ENCODE measurements around the gene SFI1.

DNA sequence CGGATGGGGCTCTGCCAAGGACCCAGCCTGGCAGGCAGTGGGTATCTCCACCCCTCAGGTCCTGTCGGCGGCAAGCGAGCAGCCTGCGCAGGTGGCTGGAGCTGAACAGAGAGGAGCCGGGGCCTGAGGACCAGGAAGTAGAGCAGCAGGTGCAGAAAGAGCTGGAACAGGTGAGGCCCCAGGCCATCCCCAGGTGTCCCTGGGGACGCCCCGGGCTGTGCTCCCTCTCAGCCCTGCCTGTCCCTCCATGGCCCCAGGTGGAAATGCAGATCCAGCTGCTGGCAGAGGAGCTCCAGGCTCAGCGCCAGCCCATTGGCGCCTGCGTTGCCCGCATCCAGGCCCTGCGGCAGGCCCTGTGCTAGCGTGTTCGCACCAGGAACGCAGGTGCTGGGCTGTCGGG lies 121.7 kb downstream of the SFI1 start:
- no peak for TF ChIP-seq EZH2 (IDR thresholded peaks at IDR 0.05; ENCODE audit: low read length)
- TF ChIP-seq, protein P1, sequence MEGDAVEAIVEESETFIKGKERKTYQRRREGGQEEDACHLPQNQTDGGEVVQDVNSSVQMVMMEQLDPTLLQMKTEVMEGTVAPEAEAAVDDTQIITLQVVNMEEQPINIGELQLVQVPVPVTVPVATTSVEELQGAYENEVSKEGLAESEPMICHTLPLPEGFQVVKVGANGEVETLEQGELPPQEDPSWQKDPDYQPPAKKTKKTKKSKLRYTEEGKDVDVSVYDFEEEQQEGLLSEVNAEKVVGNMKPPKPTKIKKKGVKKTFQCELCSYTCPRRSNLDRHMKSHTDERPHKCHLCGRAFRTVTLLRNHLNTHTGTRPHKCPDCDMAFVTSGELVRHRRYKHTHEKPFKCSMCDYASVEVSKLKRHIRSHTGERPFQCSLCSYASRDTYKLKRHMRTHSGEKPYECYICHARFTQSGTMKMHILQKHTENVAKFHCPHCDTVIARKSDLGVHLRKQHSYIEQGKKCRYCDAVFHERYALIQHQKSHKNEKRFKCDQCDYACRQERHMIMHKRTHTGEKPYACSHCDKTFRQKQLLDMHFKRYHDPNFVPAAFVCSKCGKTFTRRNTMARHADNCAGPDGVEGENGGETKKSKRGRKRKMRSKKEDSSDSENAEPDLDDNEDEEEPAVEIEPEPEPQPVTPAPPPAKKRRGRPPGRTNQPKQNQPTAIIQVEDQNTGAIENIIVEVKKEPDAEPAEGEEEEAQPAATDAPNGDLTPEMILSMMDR (optimal IDR thresholded peaks at IDR 0.05 in 1 of 3, IDR thresholded peaks at IDR 0.05 in 1 of 3, conservative IDR thresholded peaks at IDR 0.05 in 1 of 3; ENCODE audit: extremely low read depth in 1 of 3, insufficient read depth in 2 of 3, low read length in 3 of 3) = no peak
